CD4-positive, CD25-positive, alpha-beta regulatory T cell (primary cell): ENCODE results near the gene TMEM164. TPM values are rescaled to one million over a fixed set of nuclear protein-coding genes. Genes with fewer than 3 reads are reported as not detected.

Experiments used
- ATAC-seq, 2 donors: fragments of 150-1000 bp; cut with Tn5 transposase; one replicate each; pipeline ENCODE4 v1.10.0; 2021; ENCODE audit warnings: low read depth in 2 of 2, moderate number of reproducible peaks in 2 of 2, moderate library complexity in 1 of 2
- DNase-seq, 3 donors: peaks; one replicate each; pipeline versions ENCODE4 v3.0.0 to v3.0.0-alpha.2; 2012 to 2022; ENCODE audit warnings: mixed read lengths in 1 of 3
- H3K27ac ChIP-seq: one replicate; pipeline ENCODE4 v1.7.0; 2013; ENCODE audit warnings: mild to moderate bottlenecking, low read length; ENCODE audit not compliant: insufficient read depth, poor library complexity, severe bottlenecking
- H3K27me3 ChIP-seq: one replicate; pipeline ENCODE4 v1.7.0; 2013; ENCODE audit warnings: low read length; ENCODE audit not compliant: control insufficient read depth, insufficient read depth
- H3K36me3 ChIP-seq: one replicate; pipeline ENCODE4 v1.7.0; 2013; ENCODE audit warnings: mild to moderate bottlenecking, low read length, moderate library complexity; ENCODE audit not compliant: control insufficient read depth, insufficient read depth
- H3K4me1 ChIP-seq: 2 replicates; pipeline ENCODE4 v1.7.0; 2013; ENCODE audit warnings: mild to moderate bottlenecking, low read length; ENCODE audit not compliant: insufficient read depth, control insufficient read depth, poor library complexity, severe bottlenecking
- H3K4me3 ChIP-seq: one replicate; pipeline ENCODE4 v1.7.0; 2013; ENCODE audit warnings: low read depth, mild to moderate bottlenecking, low read length, moderate library complexity
- H3K9me3 ChIP-seq, 2 experiments: 1 replicate in 1 of 2; 2 replicates in 1 of 2; pipeline ENCODE4 v1.7.0; 2013; ENCODE audit warnings: low read length in 2 of 2, mild to moderate bottlenecking in 1 of 2, moderate library complexity in 1 of 2; ENCODE audit not compliant: control insufficient read depth in 2 of 2
- H3K27ac Mint-ChIP-seq, 3 donors: one replicate each; pipeline ENCODE4 v1.8.0; 2020 to 2022; ENCODE audit warnings: mild to moderate bottlenecking in 3 of 3, mixed read lengths in 3 of 3, moderate library complexity in 2 of 3
- H3K27me3 Mint-ChIP-seq: one replicate; pipeline ENCODE4 v1.8.0; 2022; ENCODE audit warnings: mild to moderate bottlenecking, mixed read lengths
- H3K36me3 Mint-ChIP-seq: one replicate; pipeline ENCODE4 v1.8.0; 2020; ENCODE audit warnings: mixed read lengths
- H3K4me1 Mint-ChIP-seq, 4 donors: one replicate each; pipeline ENCODE4 v1.8.0; 2020 to 2022; ENCODE audit warnings: mixed read lengths in 4 of 4, mild to moderate bottlenecking in 1 of 4
- H3K4me3 Mint-ChIP-seq, 4 donors: one replicate each; pipeline ENCODE4 v1.8.0; 2020 to 2022; ENCODE audit warnings: mild to moderate bottlenecking in 4 of 4, mixed read lengths in 4 of 4, moderate library complexity in 3 of 4
- H3K9me3 Mint-ChIP-seq, 7 donors: one replicate each; pipeline ENCODE4 v1.8.0; 2020 to 2022; ENCODE audit warnings: mixed read lengths in 7 of 7, mild to moderate bottlenecking in 3 of 7, moderate library complexity in 2 of 7
- polyA plus RNA-seq, 4 donors: library from polyadenylated mRNA; unstranded; fragments of 300-500 nt; fragmentation: Illumina TruSeq; gene quantifications; one replicate each; pipeline ENCODE4 v1.2.3, GENCODE V29; 2021
- total RNA-seq: library from RNA; stranded (reverse); gene quantifications from one replicate; pipeline ENCODE4 v1.2.3, GENCODE V29; 2022

TMEM164 gene
- total and polyA plus RNA-seq, 5 donors from 2014 or later = 0.60 to 25.2 (median 1.0) TPM

DNA sequence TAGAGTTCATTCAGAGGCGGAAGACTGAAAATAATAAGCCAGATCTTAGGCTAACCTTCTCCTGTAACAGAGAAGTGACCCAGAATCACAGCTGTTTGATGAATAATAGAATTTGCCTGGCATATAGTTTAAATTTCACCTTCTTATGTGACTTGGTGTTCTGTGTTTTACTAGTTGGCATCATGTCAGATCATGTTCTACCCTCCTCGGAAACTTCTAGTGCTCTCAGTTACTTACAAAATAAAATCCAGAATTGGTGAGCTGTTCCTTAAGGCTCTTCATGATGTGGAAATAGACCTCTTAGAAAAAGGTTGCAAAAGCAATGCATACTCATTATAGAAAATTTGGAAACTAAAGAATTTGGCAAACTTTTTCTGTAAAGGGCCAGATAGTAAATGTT is 31.1 kb downstream of the TMEM164 start:
- DNase-seq (no peak), ATAC-seq (no peak)
- H3K27ac Mint-ChIP-seq = no peak overlapping the region
- no peaks in the 10 kb centered on the region for H3K4me1 ChIP-seq
- no peaks in the 10 kb centered on the region for H3K27me3 ChIP-seq
- no peak overlapping the region for H3K4me3 ChIP-seq
- peaks cover 3% of the 10 kb centered on the region for H3K36me3 Mint-ChIP-seq
- no peaks in the 10 kb centered on the region for H3K27me3 Mint-ChIP-seq
- H3K4me1 Mint-ChIP-seq = peaks cover 0 to 14% (median 4%) of the 10 kb centered on the region in 4 donors
- H3K27ac ChIP-seq = no peak overlapping the region
- no peak overlapping the region for H3K4me3 Mint-ChIP-seq
- H3K9me3 ChIP-seq = no peaks in the 10 kb centered on the region
- no peaks in the 10 kb centered on the region for H3K9me3 Mint-ChIP-seq
- no peaks in the 10 kb centered on the region for H3K36me3 ChIP-seq

DNA sequence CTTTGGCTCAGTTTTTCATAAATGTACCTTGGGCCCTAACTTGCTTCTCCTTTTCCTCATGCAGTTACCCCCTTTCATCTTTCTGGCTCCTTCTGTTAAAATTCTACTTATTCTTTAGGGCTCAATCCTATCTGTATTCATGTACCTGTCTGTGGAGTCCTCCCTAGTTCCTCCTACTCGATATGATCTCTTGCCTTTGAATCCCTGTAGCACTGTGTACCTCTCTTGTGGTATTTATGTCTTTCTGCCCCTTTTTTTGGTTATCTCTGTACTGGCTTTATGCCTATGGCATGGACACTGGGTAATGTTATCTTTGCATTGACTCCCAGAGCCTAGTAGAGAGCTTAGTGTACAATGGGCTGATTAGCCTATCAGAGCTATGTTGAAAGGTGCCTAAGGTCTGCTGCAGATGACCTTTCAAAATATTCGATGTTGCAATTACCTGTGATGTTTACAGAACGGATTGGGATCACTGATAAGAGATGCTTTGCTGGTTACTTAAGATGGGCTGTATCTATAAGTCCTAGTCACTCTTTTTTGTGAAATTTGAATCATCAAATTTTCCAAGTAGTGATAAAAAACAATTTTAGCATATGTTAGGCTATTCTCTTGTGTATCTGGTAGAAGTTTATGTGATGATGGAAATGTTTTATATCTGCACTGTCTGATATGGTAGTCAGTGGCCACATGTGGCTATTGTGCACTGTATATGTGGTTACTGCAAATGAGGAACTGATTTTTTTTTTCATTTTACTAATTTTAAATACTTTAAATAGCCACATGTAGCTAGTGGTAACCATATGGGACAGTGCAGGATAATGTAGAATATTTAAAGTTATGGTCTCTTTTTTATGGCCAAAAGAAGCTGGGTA is 33.5 kb downstream of the TMEM164 start:
- Histone ChIP-seq H3K36me3 (no peaks in the 10 kb centered on the region), H3K9me3 (no peaks in the 10 kb centered on the region), H3K4me1 (no peaks in the 10 kb centered on the region), H3K4me3 (no peak overlapping the region), H3K27ac (no peak overlapping the region), H3K27me3 (no peaks in the 10 kb centered on the region)
- ATAC-seq (no peak), DNase-seq (no peak)
- no peak overlapping the region for H3K27ac Mint-ChIP-seq
- peaks cover 0 to 12% (median 7%) of the 10 kb centered on the region in 4 donors for H3K4me1 Mint-ChIP-seq
- H3K4me3 Mint-ChIP-seq = no peak overlapping the region
- peaks cover 3% of the 10 kb centered on the region for H3K36me3 Mint-ChIP-seq
- H3K9me3 Mint-ChIP-seq = no peaks in the 10 kb centered on the region
- no peaks in the 10 kb centered on the region for H3K27me3 Mint-ChIP-seq

DNA sequence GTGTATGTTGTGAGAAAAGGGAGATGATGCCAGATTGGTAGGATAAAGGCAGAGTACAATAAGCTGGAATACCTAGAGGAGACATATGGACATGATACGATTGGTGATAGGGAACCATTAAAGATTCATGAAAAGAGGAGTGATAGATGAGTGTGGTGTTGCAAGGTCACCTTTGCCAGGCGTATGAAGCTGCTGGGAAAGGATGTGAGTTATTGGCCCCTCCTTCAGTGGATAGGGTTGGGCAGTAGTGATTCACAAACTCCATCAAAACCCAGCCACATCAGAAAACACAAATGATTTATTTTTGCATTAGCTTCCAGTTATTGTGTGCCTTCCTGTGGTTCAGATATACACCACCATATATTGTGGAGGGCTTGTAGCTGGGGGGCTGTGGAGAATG is 34.3 kb downstream of the TMEM164 start:
- no peaks in the 10 kb centered on the region for H3K27me3 ChIP-seq
- no peak for DNase-seq
- no peaks in the 10 kb centered on the region for H3K36me3 ChIP-seq

DNA sequence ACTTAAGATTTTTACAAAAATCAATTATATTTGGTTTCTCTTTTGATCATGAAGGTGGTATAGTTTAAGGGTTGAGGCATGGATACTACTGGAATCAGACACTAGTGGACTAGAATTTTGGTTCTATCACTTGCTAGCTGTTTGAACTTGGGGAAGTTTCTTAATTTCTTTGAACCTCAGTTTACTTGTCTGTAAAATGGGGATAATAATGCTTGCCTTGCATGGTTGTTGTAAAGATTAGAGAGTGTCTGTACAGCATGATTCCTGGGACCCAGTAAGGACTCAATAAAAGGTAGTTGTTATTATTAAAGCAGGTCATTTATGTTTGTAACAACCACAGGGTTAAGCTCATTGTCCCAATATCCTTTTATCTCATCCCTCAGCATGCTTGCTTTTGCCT is 36.0 kb downstream of the TMEM164 start:
- Mint-ChIP-seq H3K9me3 (no peaks in the 10 kb centered on the region), H3K27me3 (no peaks in the 10 kb centered on the region), H3K4me1 (peaks cover 0 to 27% (median 14%) of the 10 kb centered on the region in 4 donors), H3K4me3 (no peak overlapping the region), H3K27ac (peak overlapping the region in 1 of 3 donors; percentile 40), H3K36me3 (peaks cover 3% of the 10 kb centered on the region)
- no peak for DNase-seq
- H3K27ac ChIP-seq = no peak overlapping the region
- no peak for ATAC-seq
- no peak overlapping the region for H3K4me3 ChIP-seq
- H3K4me1 ChIP-seq = no peaks in the 10 kb centered on the region
- H3K36me3 ChIP-seq = no peaks in the 10 kb centered on the region
- H3K9me3 ChIP-seq = no peaks in the 10 kb centered on the region
- no peaks in the 10 kb centered on the region for H3K27me3 ChIP-seq

More for the DNA sequence above, 34.3 kb downstream of the TMEM164 start:
- H3K4me3 ChIP-seq = no peak overlapping the region
- no peak overlapping the region for H3K27ac ChIP-seq
- H3K4me1 Mint-ChIP-seq = peaks cover 0 to 15% (median 9%) of the 10 kb centered on the region in 4 donors
- peaks cover 3% of the 10 kb centered on the region for H3K36me3 Mint-ChIP-seq
- no peaks in the 10 kb centered on the region for H3K9me3 ChIP-seq
- ATAC-seq = no peak
- H3K4me3 Mint-ChIP-seq = no peak overlapping the region
- H3K27me3 Mint-ChIP-seq = no peaks in the 10 kb centered on the region
- no peak overlapping the region for H3K27ac Mint-ChIP-seq
- H3K9me3 Mint-ChIP-seq = no peaks in the 10 kb centered on the region
- no peaks in the 10 kb centered on the region for H3K4me1 ChIP-seq

DNA sequence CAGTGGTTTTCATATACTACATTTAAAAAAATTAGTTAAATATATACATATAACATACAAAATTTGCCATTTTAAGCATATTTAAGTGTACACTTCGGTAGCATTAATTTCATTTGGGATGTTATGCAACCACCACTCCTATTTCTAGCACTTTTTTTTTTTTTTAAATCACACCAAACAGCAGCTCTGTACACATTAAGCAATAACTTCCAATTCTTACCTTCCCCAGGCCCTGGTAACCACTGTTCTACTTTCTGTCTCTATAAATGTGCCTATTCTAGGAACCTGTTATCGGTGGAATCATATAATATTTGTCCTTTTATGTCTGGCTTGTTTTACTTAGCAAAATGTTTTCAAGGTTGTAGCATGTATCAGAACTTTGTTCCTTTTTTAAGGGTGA is 39.1 kb downstream of the TMEM164 start:
- Mint-ChIP-seq H3K27me3 (no peaks in the 10 kb centered on the region), H3K27ac (no peak overlapping the region), H3K36me3 (no peaks in the 10 kb centered on the region), H3K4me1 (peaks cover 0 to 27% (median 21%) of the 10 kb centered on the region in 4 donors), H3K9me3 (no peaks in the 10 kb centered on the region), H3K4me3 (no peak overlapping the region)
- Histone ChIP-seq H3K4me1 (no peaks in the 10 kb centered on the region), H3K36me3 (no peaks in the 10 kb centered on the region), H3K4me3 (no peak overlapping the region), H3K27ac (no peak overlapping the region), H3K27me3 (no peaks in the 10 kb centered on the region), H3K9me3 (no peaks in the 10 kb centered on the region)
- no peak for ATAC-seq
- DNase-seq = no peak

DNA sequence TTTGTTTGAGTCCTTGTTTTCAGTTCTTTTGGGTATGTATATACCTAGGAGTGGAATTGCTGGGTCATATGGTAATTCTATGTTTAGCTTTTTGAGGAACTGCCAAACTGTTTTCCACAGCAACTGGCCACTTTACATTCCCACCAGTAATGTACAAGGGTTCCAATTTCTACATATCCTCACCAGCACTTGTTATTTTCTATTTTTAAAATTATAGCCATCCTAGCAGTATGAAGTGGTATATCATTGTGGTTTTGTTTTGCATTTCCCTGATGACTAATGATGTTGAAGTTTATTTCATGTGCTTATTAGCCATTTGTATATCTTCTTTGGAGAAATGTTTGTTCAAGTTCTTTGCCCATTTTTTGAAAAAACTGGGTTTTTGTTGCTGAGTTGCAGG is 39.6 kb downstream of the TMEM164 start:
- DNase-seq (no peak), ATAC-seq (no peak)
- H3K9me3 Mint-ChIP-seq = no peaks in the 10 kb centered on the region
- peaks cover 0 to 25% (median 21%) of the 10 kb centered on the region in 4 donors for H3K4me1 Mint-ChIP-seq
- no peaks in the 10 kb centered on the region for H3K36me3 ChIP-seq
- no peak overlapping the region for H3K27ac ChIP-seq
- H3K4me1 ChIP-seq = no peaks in the 10 kb centered on the region
- no peaks in the 10 kb centered on the region for H3K36me3 Mint-ChIP-seq
- no peaks in the 10 kb centered on the region for H3K27me3 ChIP-seq
- no peaks in the 10 kb centered on the region for H3K27me3 Mint-ChIP-seq
- H3K27ac Mint-ChIP-seq = no peak overlapping the region
- no peaks in the 10 kb centered on the region for H3K9me3 ChIP-seq
- H3K4me3 Mint-ChIP-seq = no peak overlapping the region
- H3K4me3 ChIP-seq = no peak overlapping the region

DNA sequence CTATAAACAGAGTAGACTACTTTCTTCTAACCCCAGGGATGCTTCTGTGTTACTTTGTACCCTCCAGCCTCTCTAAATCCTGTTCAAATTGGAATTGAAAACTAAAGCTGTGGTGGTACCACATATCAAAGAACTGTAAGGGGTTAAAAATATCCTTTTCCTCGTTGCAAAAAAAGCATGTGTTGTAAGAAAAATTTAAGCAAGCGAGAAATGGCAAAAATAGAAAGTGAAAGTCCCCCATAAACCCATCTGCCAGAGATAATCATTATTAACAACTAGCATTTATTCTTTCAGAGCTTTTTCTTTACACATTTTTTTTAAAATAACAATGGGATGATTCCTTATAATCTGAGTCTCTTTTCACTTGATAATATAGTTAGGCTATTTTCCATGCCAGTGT is 40.6 kb downstream of the TMEM164 start:
- no peak overlapping the region for H3K27ac ChIP-seq
- no peaks in the 10 kb centered on the region for H3K36me3 ChIP-seq
- H3K36me3 Mint-ChIP-seq = no peaks in the 10 kb centered on the region
- no peak overlapping the region for H3K4me3 ChIP-seq
- DNase-seq (no peak), ATAC-seq (no peak)
- H3K4me3 Mint-ChIP-seq = peak overlapping the region in 1 of 4 donors; percentile 10
- no peaks in the 10 kb centered on the region for H3K27me3 ChIP-seq
- H3K9me3 Mint-ChIP-seq = no peaks in the 10 kb centered on the region
- H3K4me1 Mint-ChIP-seq = peaks cover 0 to 25% (median 22%) of the 10 kb centered on the region in 4 donors
- H3K9me3 ChIP-seq = no peaks in the 10 kb centered on the region
- no peaks in the 10 kb centered on the region for H3K27me3 Mint-ChIP-seq
- no peaks in the 10 kb centered on the region for H3K4me1 ChIP-seq
- no peak overlapping the region for H3K27ac Mint-ChIP-seq
